ENCODE measurements around the gene HCFC1R1.

HCFC1R1 gene

GRCh38 chr16:3004319-3004718 is 19.4 kb downstream of the HCFC1R1 start:
- DNase-seq, result peak in 2 of 58 donors; percentile 14 to 30

GRCh38 chr16:3003582-3004270 is 20.0 kb downstream of the HCFC1R1 start:
- DNase-seq, result peak; percentile 75 to 99 (median 98)

GRCh38 chr16:3001316-3001715 is 22.4 kb downstream of the HCFC1R1 start:
- DNase-seq, result no peak

- no peak for DNase-seq
Observed at GRCh38 chr16:3000540-3000939, 23.2 kb downstream of the HCFC1R1 start.

- no peak for DNase-seq
Observed at GRCh38 chr16:2999929-3000328, 23.8 kb downstream of the HCFC1R1 start.

GRCh38 chr16:2996298-2996697 is 27.4 kb downstream of the HCFC1R1 start:
- DNase-seq, result no peak

GRCh38 chr16:2992383-2993081 is 31.2 kb downstream of the HCFC1R1 start:
- no peak for DNase-seq

- DNase-seq, result no peak
Observed at GRCh38 chr16:2991566-2992261, 32.0 kb downstream of the HCFC1R1 start.

GRCh38 chr16:2990891-2991290 is 32.9 kb downstream of the HCFC1R1 start:
- DNase-seq, result no peak

GRCh38 chr16:2988590-2989099 is 35.1 kb downstream of the HCFC1R1 start:
- no peak for DNase-seq

- DNase-seq, result no peak
Observed at GRCh38 chr16:2987833-2988232, 35.9 kb downstream of the HCFC1R1 start.

GRCh38 chr16:2987286-2987685 is 36.5 kb downstream of the HCFC1R1 start:
- no peak for DNase-seq

- no peak for DNase-seq
Observed at GRCh38 chr16:2986623-2987188, 37.0 kb downstream of the HCFC1R1 start.

GRCh38 chr16:2985893-2986355 is 37.8 kb downstream of the HCFC1R1 start:
- DNase-seq, result peak in 5 of 58 donors; percentile 12 to 37 (median 15)

GRCh38 chr16:2985462-2985861 is 38.3 kb downstream of the HCFC1R1 start:
- DNase-seq, result no peak

GRCh38 chr16:2983706-2984136 is 40.0 kb downstream of the HCFC1R1 start:
- peak in 54 of 58 donors; percentile 28 to 87 (median 63) for DNase-seq

- no peak for DNase-seq
Observed at GRCh38 chr16:2982402-2982801, 41.3 kb downstream of the HCFC1R1 start.

- DNase-seq, result no peak
Observed at GRCh38 chr16:2981899-2982250, 41.9 kb downstream of the HCFC1R1 start.

- DNase-seq, result no peak
Observed at GRCh38 chr16:2981177-2981898, 42.4 kb downstream of the HCFC1R1 start.

- peak; percentile 30 to 89 (median 82) for DNase-seq
Observed at GRCh38 chr16:2980227-2981176, 43.2 kb downstream of the HCFC1R1 start, which contains the start of gene PKMYT1. Gene PKMYT1 (minus strand): TSS chr16:2980446. CDS start chr16:2979657, 789 bp downstream.

Measured in anterior cingulate cortex (tissue), 58 donors.